Measurements from ENCODE around the gene ASAP2. TPM values are rescaled to one million over a fixed set of nuclear protein-coding genes. Genes with fewer than 3 reads are reported as not detected.
A peak's percentile ranks its signal among the peaks of the same experiment; 100 is the strongest.

Gene ASAP2
- total RNA-seq, 1 donor = 66.2 TPM

DNA sequence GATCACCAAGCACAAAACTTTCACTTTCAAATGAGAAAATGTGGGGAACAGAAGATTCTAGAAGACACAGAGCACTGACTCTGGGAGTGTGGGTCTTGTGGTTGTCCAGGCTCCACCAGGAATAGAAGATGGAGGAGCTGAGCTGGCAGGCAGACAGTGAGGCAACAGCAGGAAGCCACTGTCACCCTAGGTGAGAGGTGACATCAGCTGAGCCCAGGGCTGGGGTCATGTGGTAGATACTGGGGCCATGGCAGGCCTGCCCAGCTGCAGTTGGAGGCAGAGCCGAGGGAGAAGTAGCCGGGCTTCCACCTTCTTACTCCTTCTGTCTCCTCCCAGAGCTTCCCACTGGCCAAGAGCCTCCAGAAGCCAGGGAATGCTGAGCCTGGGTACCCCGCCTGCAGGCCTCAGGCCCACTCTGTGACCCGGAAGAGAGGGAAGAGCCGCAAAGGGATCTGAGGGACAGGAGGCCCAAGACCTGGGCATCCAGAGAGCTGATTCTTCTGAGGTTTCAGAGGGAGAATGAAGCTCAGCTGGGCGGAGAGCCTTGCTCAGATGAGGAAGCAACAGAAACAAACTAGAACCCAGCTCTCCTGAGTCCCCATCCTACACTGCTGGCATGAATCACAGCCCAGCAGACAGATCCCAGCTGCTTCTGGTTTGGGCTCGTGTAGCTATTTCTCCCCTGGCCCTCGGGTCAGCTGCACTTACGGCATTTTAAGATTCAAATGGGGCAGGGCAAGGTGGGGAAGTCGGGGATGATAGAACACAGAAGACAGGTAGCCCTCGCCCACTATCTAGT, 39.8 kb upstream of the ASAP2 start:
- no peaks in the 10 kb centered on the region for H4K20me1 ChIP-seq (ENCODE audit: insufficient read depth, low read length)
- TF ChIP-seq, protein P1, sequence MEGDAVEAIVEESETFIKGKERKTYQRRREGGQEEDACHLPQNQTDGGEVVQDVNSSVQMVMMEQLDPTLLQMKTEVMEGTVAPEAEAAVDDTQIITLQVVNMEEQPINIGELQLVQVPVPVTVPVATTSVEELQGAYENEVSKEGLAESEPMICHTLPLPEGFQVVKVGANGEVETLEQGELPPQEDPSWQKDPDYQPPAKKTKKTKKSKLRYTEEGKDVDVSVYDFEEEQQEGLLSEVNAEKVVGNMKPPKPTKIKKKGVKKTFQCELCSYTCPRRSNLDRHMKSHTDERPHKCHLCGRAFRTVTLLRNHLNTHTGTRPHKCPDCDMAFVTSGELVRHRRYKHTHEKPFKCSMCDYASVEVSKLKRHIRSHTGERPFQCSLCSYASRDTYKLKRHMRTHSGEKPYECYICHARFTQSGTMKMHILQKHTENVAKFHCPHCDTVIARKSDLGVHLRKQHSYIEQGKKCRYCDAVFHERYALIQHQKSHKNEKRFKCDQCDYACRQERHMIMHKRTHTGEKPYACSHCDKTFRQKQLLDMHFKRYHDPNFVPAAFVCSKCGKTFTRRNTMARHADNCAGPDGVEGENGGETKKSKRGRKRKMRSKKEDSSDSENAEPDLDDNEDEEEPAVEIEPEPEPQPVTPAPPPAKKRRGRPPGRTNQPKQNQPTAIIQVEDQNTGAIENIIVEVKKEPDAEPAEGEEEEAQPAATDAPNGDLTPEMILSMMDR (IDR thresholded peaks at IDR 0.05; ENCODE audit: extremely low read depth, low read depth, low read length) = no peak
- no peaks in the 10 kb centered on the region for H3K9me3 ChIP-seq (ENCODE audit: low read depth, low read length)
- H3K79me2 ChIP-seq (ENCODE audit: insufficient read depth, low read length) = no peaks in the 10 kb centered on the region
- H3K27me3 ChIP-seq (ENCODE audit: insufficient read depth, low read length) = no peaks in the 10 kb centered on the region
- no peak overlapping the region for H3K4me2 ChIP-seq (ENCODE audit: insufficient read depth, low read length)
- H3K4me3 ChIP-seq (ENCODE audit: insufficient read depth, low read length) = no peak overlapping the region
- H2AFZ ChIP-seq (ENCODE audit: low read length) = peak overlapping the region; percentile 24
- DNase-seq (ENCODE audit: insufficient read length, low spot score, missing footprints) = no peak
- H3K27ac ChIP-seq (ENCODE audit: low read depth, low read length) = no peak overlapping the region
- H3K4me1 ChIP-seq (ENCODE audit: insufficient read depth, low read length) = peaks cover 18% of the 10 kb centered on the region
- H3K36me3 ChIP-seq (ENCODE audit: insufficient read depth, low read length) = no peaks in the 10 kb centered on the region

DNA sequence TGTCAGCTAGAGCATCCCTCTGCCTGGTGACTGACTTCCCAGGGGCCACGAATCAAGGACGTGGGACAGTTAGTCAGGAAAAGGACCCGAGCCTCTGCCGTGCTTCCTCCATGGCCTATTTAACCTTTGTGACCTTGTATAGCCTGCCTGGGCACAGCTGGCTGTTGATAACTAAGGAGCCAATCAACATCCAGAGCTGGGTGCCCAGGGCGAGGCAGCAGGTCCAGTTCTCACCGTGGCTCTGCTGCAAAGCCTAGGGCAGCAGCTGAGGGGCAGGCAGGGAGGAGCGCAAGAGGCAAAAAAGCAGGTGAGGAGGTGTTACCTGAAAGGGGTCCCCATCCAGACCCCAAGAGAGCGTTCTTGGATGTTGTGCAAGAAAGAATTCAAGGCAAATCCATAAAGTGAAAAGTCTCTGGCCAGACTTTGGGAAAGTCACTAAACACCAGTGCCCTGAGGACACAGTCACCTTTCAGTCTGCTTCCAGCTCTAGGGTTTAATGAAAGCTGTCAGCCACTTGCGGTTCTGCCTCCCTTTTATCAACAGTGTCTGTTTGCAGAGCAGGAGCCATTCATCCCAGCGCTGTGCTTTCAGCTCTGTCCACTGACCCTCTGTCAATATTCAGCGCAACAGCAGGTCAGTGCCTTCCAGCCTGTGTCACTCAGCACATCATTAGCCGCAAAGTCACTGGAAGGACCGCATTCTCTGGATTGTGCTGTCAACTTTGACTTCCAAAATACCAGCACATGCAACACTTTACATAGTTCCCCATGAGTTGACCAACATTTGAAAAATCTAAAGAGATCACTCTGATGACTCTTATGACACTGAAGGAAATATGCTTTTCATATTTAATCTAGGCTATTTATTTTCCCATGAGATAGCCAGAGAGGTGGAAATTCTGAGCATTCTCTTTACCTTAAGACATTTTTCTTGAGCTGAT, 38.6 kb upstream of the ASAP2 start:
- Histone ChIP-seq H3K36me3 (ENCODE audit: insufficient read depth, low read length) (no peaks in the 10 kb centered on the region), H3K79me2 (ENCODE audit: insufficient read depth, low read length) (no peaks in the 10 kb centered on the region), H3K4me1 (ENCODE audit: insufficient read depth, low read length) (peaks cover 15% of the 10 kb centered on the region), H3K27ac (ENCODE audit: low read depth, low read length) (no peak overlapping the region), H3K4me2 (ENCODE audit: insufficient read depth, low read length) (no peak overlapping the region), H3K9me3 (ENCODE audit: low read depth, low read length) (no peaks in the 10 kb centered on the region), H3K4me3 (ENCODE audit: insufficient read depth, low read length) (no peak overlapping the region), H4K20me1 (ENCODE audit: insufficient read depth, low read length) (no peaks in the 10 kb centered on the region), H3K27me3 (ENCODE audit: insufficient read depth, low read length) (no peaks in the 10 kb centered on the region), H2AFZ (ENCODE audit: low read length) (no peak overlapping the region)
- TF ChIP-seq, protein P1 (IDR thresholded peaks at IDR 0.05; ENCODE audit: extremely low read depth, low read depth, low read length) = no peak
- DNase-seq (ENCODE audit: insufficient read length, low spot score, missing footprints) = peak; percentile 30

GRCh38 chr2:9168821-9169221, 37.8 kb upstream of the ASAP2 start:
- Histone ChIP-seq H3K9me3 (ENCODE audit: low read depth, low read length) (no peaks in the 10 kb centered on the region), H3K36me3 (ENCODE audit: insufficient read depth, low read length) (no peaks in the 10 kb centered on the region), H3K4me1 (ENCODE audit: insufficient read depth, low read length) (peaks cover 7% of the 10 kb centered on the region), H3K4me3 (ENCODE audit: insufficient read depth, low read length) (no peak overlapping the region), H3K79me2 (ENCODE audit: insufficient read depth, low read length) (no peaks in the 10 kb centered on the region), H4K20me1 (ENCODE audit: insufficient read depth, low read length) (no peaks in the 10 kb centered on the region), H3K27me3 (ENCODE audit: insufficient read depth, low read length) (no peaks in the 10 kb centered on the region), H2AFZ (ENCODE audit: low read length) (no peak overlapping the region), H3K27ac (ENCODE audit: low read depth, low read length) (no peak overlapping the region), H3K4me2 (ENCODE audit: insufficient read depth, low read length) (no peak overlapping the region)
- no peak for DNase-seq (ENCODE audit: insufficient read length, low spot score, missing footprints)
- TF ChIP-seq, protein P1 (IDR thresholded peaks at IDR 0.05; ENCODE audit: extremely low read depth, low read depth, low read length) = no peak

Data from osteoblast (primary cell).